GM12878 (cell line): ENCODE results near the gene TRIP6. TPM values are rescaled to one million over a fixed set of nuclear protein-coding genes. Genes with fewer than 3 reads are reported as not detected.

Source experiments
- ATAC-seq: fragments of 200-7000 bp; cut with Tn5 transposase; 3 replicates; pipeline ENCODE4 v1.9.1; 2020; ENCODE audit warnings: mild to moderate bottlenecking, moderate library complexity
- BruUV-seq: library from RNA; stranded (reverse); fragments of 400-500 nt; replicated peaks from 2 replicates; lab custom pipeline; 2021; lab: Mats Ljungman, UMichigan
- CTCF ChIA-PET: fragments of 300-600 bp; sonication (Branson Sonifier 250); formaldehyde crosslinking; extraction: SDS; loops from one replicate; lab custom pipeline; 2021; ENCODE audit warnings: inconsistent platforms; lab: Yijun Ruan, JAX
- POLR2A ChIA-PET: fragments of 350-600 bp; formaldehyde crosslinking; extraction: SDS; loops from one replicate; lab custom pipeline; 2021; ENCODE audit warnings: inconsistent platforms; lab: Charles Lee
- RAD21 ChIA-PET: fragments of 300-600 bp; sonication (Branson Sonifier 250); formaldehyde crosslinking; loops from one replicate; lab custom pipeline; 2023; ENCODE audit warnings: antibody characterized with exemption; ENCODE audit not compliant: unreplicated experiment; lab: Charles Lee
- SMC1A ChIA-PET: fragments of 300-600 bp; sonication (Branson Sonifier 250); formaldehyde crosslinking; loops from one replicate; lab custom pipeline; 2023; ENCODE audit not compliant: unreplicated experiment, uncharacterized antibody; lab: Charles Lee
- DNase-seq: peaks from one replicate; pipeline ENCODE4 v3.0.0-alpha.2; 2011; ENCODE audit warnings: low read depth, low spot score
- FAIRE-seq: peaks from 3 replicates; lab custom pipeline; 2011; peaks lifted over from hg19 to GRCh38; lab: Jason Lieb, UNC
- H2AFZ ChIP-seq: 2 replicates; pipeline ENCODE4 v1.6.0; 2011; ENCODE audit warnings: low read depth, low read length, control low read depth; ENCODE audit not compliant: control insufficient read depth
- H3K27ac ChIP-seq: 2 replicates; pipeline ENCODE4 v1.5.1; 2011; ENCODE audit warnings: control low read depth; ENCODE audit not compliant: control insufficient read depth, insufficient read depth
- H3K27me3 ChIP-seq, 2 experiments: replicated peaks in 1 of 2; 2 replicates each; pipeline versions ENCODE4 v1.6.0 to v1.6.1; 2011; ENCODE audit warnings: low read length in 1 of 2; ENCODE audit not compliant: control insufficient read depth in 2 of 2, insufficient read depth in 2 of 2
- H3K36me3 ChIP-seq, 2 experiments: 2 replicates each; pipeline ENCODE4 v1.5.1; 2011; ENCODE audit warnings: low read length in 1 of 2; ENCODE audit not compliant: control insufficient read depth in 2 of 2, insufficient read depth in 2 of 2
- H3K4me1 ChIP-seq: 2 replicates; pipeline ENCODE4 v1.6.1; 2011; ENCODE audit warnings: mild to moderate bottlenecking, low read length, moderate library complexity, mixed read lengths; ENCODE audit not compliant: control insufficient read depth, insufficient read depth
- H3K4me2 ChIP-seq: 2 replicates; pipeline ENCODE4 v1.6.0; 2011; ENCODE audit warnings: control low read depth; ENCODE audit not compliant: control insufficient read depth, insufficient read depth
- H3K4me3 ChIP-seq: fragments of 200-600 bp; sonication (generic); 2 replicates; pipeline ENCODE4 v1.5.1; 2016
- H3K79me2 ChIP-seq: 2 replicates; pipeline ENCODE4 v1.6.0; 2011; ENCODE audit warnings: low read length; ENCODE audit not compliant: control insufficient read depth, insufficient read depth
- H3K9ac ChIP-seq: 2 replicates; pipeline ENCODE4 v1.8.0; 2011; ENCODE audit warnings: low read length, control low read depth, mixed read lengths; ENCODE audit not compliant: control insufficient read depth, insufficient read depth
- H3K9me3 ChIP-seq: replicated peaks from 3 replicates; pipeline ENCODE4 v1.5.1; 2011; ENCODE audit warnings: mild to moderate bottlenecking, low read length; ENCODE audit not compliant: control insufficient read depth, insufficient read depth
- H4K20me1 ChIP-seq: 2 replicates; pipeline ENCODE4 v1.6.0; 2011; ENCODE audit not compliant: control insufficient read depth, insufficient read depth
- PML ChIP-seq: IDR thresholded peaks from 2 replicates; pipeline ENCODE4 v1.6.1; 2012; ENCODE audit warnings: low read length, inconsistent platforms
- WGBS: methylation state at CpG from one replicate; pipeline ENCODE4 v1.1.6; 2016; ENCODE audit warnings: low lambda C conversion rate; ENCODE audit not compliant: insufficient replicate concordance, insufficient coverage; ENCODE audit errors: missing lambda C conversion rate; 5-methylcytosine and 5-hydroxymethylcytosine counted together
- in situ Hi-C: fragments of 300-500 bp; cut with MboI; formaldehyde crosslinking; loops from 9 replicates; pipeline ENCODE4 v1.14.3; 2018; ENCODE audit warnings: mixed read lengths
- intact Hi-C: fragments of 100-400 bp; cut with micrococcal nuclease; formaldehyde crosslinking; loops from one replicate; pipeline ENCODE4 v1.14.2; 2022; ENCODE audit not compliant: unreplicated experiment
- polyA plus RNA-seq, 11 experiments: library from polyadenylated mRNA; depleted of rRNA in 4 of 11; unstranded in 6 of 11; stranded (reverse) in 5 of 11; fragments of >200 nt; fragmentation: Nextera tagmentation in 4 of 11; fragmentation: Illumina TruSeq in 1 of 11; extraction: Ambion mirVana in 4 of 11; extraction: Trizol in 1 of 11; gene quantifications; 1 replicate in 1 of 11; 2 replicates in 10 of 11; pipeline versions ENCODE4 v1.2.1 to v1.2.3, GENCODE V29; 2011 to 2016; ENCODE audit warnings: inconsistent platforms in 2 of 11, missing spikeins in 2 of 11, low read depth in 1 of 11
- total RNA-seq, 4 experiments: library from RNA; depleted of rRNA in 3 of 4; stranded (reverse); fragments of >200 nt in 3 of 4; fragmentation: Illumina TruSeq in 1 of 4; extraction: Trizol in 1 of 4; gene quantifications; 2 replicates each; pipeline versions ENCODE4 v1.2.1 to v1.2.3, GENCODE V29; 2013 to 2021
- TF ChIP-seq, protein P1 (sequence below): fragments of 450-650 bp; formaldehyde crosslinking; IDR thresholded peaks from 2 replicates; pipeline ENCODE4 v1.4.0; 2020; ENCODE audit warnings: mild to moderate bottlenecking, moderate library complexity

The TRIP6 gene
- total and polyA plus RNA-seq, 10 of the 15 experiments (the other 5 are each of a cell fraction or from before 2014, with no cell fraction given): 2.5 to 47.4 (median 25.5) TPM

DNA sequence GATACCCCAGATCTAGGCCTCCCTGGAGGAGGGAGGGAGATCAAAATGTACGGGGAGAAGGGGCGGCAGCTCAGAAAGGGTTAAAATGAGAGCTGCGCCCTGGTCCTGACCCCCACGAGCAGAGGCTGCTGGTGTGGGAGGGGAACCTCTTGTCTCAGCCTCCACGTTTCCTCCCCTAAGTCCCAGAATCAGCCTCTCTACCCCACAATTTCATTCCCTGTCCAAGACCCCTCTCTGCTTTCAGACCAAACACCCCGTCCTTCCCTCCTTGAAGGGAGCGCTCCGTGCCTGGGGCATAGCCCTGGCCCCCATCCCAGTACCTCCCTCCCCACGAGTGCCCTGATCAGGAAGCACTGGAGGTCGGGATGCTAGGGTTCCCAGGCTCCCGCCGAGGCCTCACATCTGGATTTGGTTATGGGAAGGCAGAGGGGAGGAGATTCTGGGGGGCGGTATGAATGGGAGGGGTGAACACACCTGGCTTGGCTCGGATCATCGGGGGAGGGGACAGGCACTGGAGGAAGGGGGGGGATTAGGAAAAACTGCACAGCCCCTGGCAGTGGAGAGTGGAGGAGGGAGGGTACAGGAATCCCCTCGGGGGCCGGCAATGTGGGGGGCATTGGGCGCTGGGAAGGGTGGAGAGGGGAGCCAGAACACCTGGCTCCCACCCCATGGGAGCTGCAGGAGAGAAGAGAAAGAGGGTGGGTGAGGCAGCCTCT, 42.5 kb upstream of the TRIP6 start (continued):
- TF ChIP-seq, protein P1, sequence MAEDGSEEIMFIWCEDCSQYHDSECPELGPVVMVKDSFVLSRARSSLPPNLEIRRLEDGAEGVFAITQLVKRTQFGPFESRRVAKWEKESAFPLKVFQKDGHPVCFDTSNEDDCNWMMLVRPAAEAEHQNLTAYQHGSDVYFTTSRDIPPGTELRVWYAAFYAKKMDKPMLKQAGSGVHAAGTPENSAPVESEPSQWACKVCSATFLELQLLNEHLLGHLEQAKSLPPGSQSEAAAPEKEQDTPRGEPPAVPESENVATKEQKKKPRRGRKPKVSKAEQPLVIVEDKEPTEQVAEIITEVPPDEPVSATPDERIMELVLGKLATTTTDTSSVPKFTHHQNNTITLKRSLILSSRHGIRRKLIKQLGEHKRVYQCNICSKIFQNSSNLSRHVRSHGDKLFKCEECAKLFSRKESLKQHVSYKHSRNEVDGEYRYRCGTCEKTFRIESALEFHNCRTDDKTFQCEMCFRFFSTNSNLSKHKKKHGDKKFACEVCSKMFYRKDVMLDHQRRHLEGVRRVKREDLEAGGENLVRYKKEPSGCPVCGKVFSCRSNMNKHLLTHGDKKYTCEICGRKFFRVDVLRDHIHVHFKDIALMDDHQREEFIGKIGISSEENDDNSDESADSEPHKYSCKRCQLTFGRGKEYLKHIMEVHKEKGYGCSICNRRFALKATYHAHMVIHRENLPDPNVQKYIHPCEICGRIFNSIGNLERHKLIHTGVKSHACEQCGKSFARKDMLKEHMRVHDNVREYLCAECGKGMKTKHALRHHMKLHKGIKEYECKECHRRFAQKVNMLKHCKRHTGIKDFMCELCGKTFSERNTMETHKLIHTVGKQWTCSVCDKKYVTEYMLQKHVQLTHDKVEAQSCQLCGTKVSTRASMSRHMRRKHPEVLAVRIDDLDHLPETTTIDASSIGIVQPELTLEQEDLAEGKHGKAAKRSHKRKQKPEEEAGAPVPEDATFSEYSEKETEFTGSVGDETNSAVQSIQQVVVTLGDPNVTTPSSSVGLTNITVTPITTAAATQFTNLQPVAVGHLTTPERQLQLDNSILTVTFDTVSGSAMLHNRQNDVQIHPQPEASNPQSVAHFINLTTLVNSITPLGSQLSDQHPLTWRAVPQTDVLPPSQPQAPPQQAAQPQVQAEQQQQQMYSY (CRISPR knock-in tag): no peak
- TF ChIP-seq, all 136 proteins: peak for 0

DNA sequence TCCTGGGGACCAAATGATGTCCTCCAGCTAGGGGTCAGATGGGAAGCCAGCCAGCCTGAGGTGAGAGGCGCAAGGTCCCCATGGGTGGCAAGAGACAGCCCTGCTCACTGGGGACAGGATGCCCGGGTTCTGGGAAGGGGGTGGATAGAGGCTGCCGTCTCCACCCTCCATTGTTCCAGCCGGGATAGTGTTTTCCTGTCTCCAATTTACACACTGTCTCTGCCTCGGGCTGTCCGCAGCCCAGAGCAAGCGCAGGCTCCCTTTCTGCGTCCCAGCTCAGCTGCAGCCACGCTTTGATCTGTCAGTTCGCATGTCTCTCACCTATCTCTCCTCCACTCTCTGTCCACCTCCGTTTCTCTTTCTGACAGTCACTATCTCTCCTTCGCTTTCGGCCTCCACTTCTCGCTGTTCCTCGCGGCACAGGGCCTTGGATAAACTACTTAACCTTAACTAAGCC, 41.9 kb upstream of the TRIP6 start:
- Histone ChIP-seq H3K4me2 (no peak overlapping the region), H3K4me1 (no peaks in the 10 kb centered on the region), H2AFZ (no peak overlapping the region), H3K79me2 (no peaks in the 10 kb centered on the region), H3K36me3 (no peaks in the 10 kb centered on the region), H3K27me3 (peaks cover 12 to 14% of the 10 kb centered on the region in 2 experiments; a peak in 3 of 4 replicates), H3K4me3 (no peak overlapping the region), H3K27ac (no peak overlapping the region), H3K9me3 (no peaks in the 10 kb centered on the region), H4K20me1 (no peaks in the 10 kb centered on the region), H3K9ac (no peak overlapping the region)
- intact Hi-C loops: no loop called here
- WGBS: 67% methylated on average over 16 of the region's 16 CpGs
- ATAC-seq (no peak), DNase-seq (no peak), FAIRE-seq (no peak)
- ChIA-PET CTCF (no interaction called here), POLR2A (no interaction called here), RAD21 (no interaction called here), SMC1A (interaction anchor here (1.1 kb wide), 1 partner anchor 25 kb away, joined by 3 read pairs; no protein-coding TSS in a partner anchor)
- no TSS peak for BruUV-seq
- TF ChIP-seq PML: no peak
- in situ Hi-C loops: no loop called here
